Measurements from ENCODE around the gene KCNK4. TPM values are rescaled to one million over a fixed set of nuclear protein-coding genes. Genes with fewer than 3 reads are reported as not detected.
A peak's percentile ranks its signal among the peaks of the same experiment; 100 is the strongest.

The KCNK4 gene
- total and polyA plus RNA-seq, 12 donors, result 0.10 to 0.54 TPM; not detected in 10

DNA sequence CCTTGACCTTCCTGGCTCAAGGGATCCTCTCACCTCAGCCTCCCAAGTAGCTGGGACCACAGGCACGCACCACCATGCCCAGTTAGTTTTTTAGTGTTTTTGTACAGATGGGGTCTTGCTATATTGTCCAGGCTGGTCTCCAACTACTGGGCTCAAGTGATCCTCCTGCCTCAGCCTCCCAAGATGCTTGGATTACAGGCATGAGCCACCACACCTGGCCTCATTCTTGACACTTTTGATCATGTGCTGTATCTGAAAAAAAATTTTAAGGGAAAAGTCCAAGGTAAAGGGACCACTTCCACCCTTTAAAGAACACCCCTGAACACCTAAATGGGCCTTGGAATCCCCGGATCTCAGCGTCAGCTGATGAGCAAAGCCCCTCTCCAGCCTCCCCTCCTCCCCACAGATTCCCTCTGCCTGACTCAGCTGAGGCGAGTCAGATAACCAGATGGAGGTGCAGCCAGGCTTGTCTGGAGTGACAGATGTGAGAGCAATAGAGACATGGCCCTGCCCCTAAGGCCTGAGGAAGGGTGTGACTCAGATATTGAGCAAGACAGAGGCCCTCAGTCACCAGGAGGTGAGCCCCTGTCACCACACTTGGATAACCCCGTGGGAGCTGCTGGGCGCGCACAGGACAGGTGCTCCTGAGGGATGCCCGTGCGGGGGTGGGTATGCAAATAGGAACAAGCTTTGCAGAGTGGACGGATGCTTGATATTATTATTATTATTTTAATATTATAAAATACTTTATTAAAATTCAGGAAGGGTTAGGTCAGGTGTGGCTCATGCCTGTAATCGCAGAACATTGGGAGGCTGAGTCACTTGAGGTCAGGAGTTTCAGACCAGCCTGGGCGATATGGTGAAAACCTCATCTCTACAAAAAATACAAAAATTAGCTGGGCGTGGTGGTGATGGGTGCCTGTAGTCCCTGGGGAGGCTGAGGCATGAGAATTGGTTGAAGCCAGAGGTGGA is 43.9 kb downstream of the KCNK4 start:
- H3K9me3 ChIP-seq (replicated peaks in 1 of 3), result no peaks in the 10 kb centered on the region
- H3K27ac ChIP-seq, result peak overlapping the region in 3 of 5 donors; percentile 7 to 64 (median 20)
- H3K4me1 ChIP-seq (replicated peaks in 1 of 2), result peaks cover 9 to 16% of the 10 kb centered on the region in 2 donors
- TF ChIP-seq POLR2A (IDR thresholded peaks at IDR 0.05), result no peak
- TF ChIP-seq, protein P1, sequence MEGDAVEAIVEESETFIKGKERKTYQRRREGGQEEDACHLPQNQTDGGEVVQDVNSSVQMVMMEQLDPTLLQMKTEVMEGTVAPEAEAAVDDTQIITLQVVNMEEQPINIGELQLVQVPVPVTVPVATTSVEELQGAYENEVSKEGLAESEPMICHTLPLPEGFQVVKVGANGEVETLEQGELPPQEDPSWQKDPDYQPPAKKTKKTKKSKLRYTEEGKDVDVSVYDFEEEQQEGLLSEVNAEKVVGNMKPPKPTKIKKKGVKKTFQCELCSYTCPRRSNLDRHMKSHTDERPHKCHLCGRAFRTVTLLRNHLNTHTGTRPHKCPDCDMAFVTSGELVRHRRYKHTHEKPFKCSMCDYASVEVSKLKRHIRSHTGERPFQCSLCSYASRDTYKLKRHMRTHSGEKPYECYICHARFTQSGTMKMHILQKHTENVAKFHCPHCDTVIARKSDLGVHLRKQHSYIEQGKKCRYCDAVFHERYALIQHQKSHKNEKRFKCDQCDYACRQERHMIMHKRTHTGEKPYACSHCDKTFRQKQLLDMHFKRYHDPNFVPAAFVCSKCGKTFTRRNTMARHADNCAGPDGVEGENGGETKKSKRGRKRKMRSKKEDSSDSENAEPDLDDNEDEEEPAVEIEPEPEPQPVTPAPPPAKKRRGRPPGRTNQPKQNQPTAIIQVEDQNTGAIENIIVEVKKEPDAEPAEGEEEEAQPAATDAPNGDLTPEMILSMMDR (IDR thresholded peaks at IDR 0.05), result peak in 1 of 6 experiments; percentile 26
- intact Hi-C loops (cut with DNase I), result no loop called here
- WGBS, 4 donors, result 31 to 50% (median 41%) methylated on average over 10 to 13 of the region's 13 CpGs
- no peaks in the 10 kb centered on the region for H3K27me3 ChIP-seq
- no peaks in the 10 kb centered on the region for H3K36me3 ChIP-seq (replicated peaks in 1 of 2)
- DNase-seq, result peak; percentile 65 to 96 (median 95)
- no peak overlapping the region for H3K4me3 ChIP-seq

DNA sequence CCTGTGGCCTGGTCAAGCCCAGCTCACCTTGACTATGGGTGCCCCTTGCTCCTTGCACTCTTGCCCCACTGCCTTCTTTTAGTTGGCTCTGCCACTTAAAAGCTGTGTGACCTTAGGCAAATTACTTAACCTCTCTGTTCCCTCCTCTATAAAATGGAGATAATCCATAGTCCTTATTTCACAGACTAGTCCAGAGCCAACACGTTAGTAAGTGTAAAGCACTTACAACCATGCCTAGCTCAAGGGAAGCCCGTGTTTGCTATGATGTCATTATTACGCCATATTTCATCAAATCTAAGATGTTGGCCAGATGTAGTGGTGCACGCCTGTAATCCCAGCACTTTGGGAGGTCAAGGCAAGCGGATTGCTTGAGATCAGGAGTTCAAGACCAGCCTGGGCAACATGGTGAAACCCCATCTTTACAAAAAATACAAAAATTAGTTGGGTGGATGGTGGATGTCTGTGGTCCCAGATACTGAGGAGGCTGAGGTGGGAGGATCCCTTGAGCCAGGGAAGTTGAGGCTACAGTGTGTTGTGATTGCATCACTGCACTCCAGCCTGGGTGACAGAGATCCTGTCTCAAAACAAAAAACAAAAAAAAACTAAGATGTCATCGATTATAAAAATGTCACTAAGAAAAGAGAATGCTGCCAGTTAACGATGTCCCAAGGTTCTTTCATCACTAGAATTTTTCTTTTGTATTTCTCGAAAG is 46.6 kb downstream of the KCNK4 start:
- intact Hi-C loops (cut with DNase I), result no loop called here
- Histone ChIP-seq H3K36me3 (replicated peaks in 1 of 2) (no peaks in the 10 kb centered on the region), H3K27me3 (no peaks in the 10 kb centered on the region), H3K4me3 (no peak overlapping the region), H3K9me3 (replicated peaks in 1 of 3) (no peaks in the 10 kb centered on the region), H3K27ac (peak overlapping the region in 2 of 5 donors; percentile 6 to 46), H3K4me1 (replicated peaks in 1 of 2) (peaks cover 6% of the 10 kb centered on the region in 2 donors)
- DNase-seq, result no peak
- WGBS, 4 donors, result 52 to 62% (median 54%) methylated on average over 8 of the region's 8 CpGs
- no peak for TF ChIP-seq POLR2A (IDR thresholded peaks at IDR 0.05)
- TF ChIP-seq, protein P1 (IDR thresholded peaks at IDR 0.05), result no peak

DNA sequence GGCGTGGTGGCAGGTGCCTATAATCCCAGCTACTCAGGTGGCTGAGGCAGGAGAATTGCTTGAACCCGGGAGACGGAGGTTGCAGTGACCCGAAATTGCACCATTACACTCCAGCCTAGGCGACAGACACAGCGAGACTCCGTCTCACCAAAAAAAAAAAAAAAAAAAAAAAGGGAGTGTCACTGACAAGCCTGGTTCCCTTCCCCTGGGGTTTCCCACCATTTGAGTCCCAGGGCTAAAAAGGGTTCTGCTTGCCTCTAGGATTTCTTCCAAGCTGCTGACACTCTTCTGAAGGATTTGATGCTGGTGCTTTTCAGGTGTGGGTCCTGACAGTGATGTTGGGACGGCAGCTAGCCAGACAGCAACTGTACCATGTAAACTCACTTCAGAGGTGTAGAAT is 47.6 kb downstream of the KCNK4 start:
- 78 to 79% (median 78%) methylated on average over 7 to 8 of the region's 8 CpGs for WGBS, 4 donors
- peaks cover 6% of the 10 kb centered on the region in 2 donors for H3K4me1 ChIP-seq (replicated peaks in 1 of 2)
- no peaks in the 10 kb centered on the region for H3K36me3 ChIP-seq (replicated peaks in 1 of 2)
- TF ChIP-seq, protein P1 (IDR thresholded peaks at IDR 0.05), result no peak
- no peak for TF ChIP-seq POLR2A (IDR thresholded peaks at IDR 0.05)
- H3K4me3 ChIP-seq, result no peak overlapping the region
- no peaks in the 10 kb centered on the region for H3K27me3 ChIP-seq
- no peaks in the 10 kb centered on the region for H3K9me3 ChIP-seq (replicated peaks in 1 of 3)
- H3K27ac ChIP-seq, result peak overlapping the region in 2 of 5 donors; percentile 46 to 47
- no peak for DNase-seq
- intact Hi-C loops (cut with DNase I), result no loop called here

DNA sequence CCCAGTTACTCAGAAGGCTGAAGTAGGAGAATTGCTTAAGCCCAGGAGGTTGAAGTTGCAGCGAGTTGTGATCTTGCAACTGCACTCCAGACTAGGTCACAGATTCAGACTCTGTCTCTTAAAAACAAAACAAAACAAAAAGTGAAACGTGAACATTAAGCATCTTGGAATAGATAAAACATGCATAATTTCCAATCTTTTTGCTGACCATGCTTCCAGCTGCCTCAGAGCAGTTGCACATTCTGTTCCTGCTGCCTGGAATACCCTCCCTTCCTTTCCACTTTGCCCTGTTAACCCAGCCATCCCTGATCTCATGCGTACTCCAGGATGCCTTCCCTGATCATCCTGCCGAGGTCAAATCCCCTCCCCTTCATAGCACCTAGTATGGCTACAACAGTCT is 48.2 kb downstream of the KCNK4 start:
- no peak overlapping the region for H3K4me3 ChIP-seq
- no peaks in the 10 kb centered on the region for H3K9me3 ChIP-seq (replicated peaks in 1 of 3)
- H3K27ac ChIP-seq, result no peak overlapping the region
- H3K27me3 ChIP-seq, result no peaks in the 10 kb centered on the region
- no peak for DNase-seq
- H3K4me1 ChIP-seq (replicated peaks in 1 of 2), result peaks cover 6% of the 10 kb centered on the region in 2 donors
- 61 to 73% (median 67%) methylated on average over 4 of the region's 4 CpGs for WGBS, 4 donors
- intact Hi-C loops (cut with DNase I), result no loop called here
- TF ChIP-seq, protein P1 (IDR thresholded peaks at IDR 0.05), result no peak
- TF ChIP-seq POLR2A (IDR thresholded peaks at IDR 0.05), result no peak
- no peaks in the 10 kb centered on the region for H3K36me3 ChIP-seq (replicated peaks in 1 of 2)

Measured in adrenal gland (tissue), 12 donors.